Lower lobe of right lung (tissue), 2 donors: Measurements from ENCODE around the gene CD81. TPM values are rescaled to one million over a fixed set of nuclear protein-coding genes. Genes with fewer than 3 reads are reported as not detected.
A peak's percentile ranks its signal among the peaks of the same experiment; 100 is the strongest.

Experiments used
- ATAC-seq, 2 donors: fragments of 200-7000 bp; cut with Tn5 transposase; one replicate each; pipeline ENCODE4 v1.9.1; 2020 to 2022; ENCODE audit warnings: mild to moderate bottlenecking in 2 of 2, moderate library complexity in 2 of 2
- DNase-seq: peaks from one replicate; pipeline ENCODE4 v3.0.0-alpha.2; 2020
- H3K27ac ChIP-seq: fragments of 200-600 bp; one replicate; pipeline ENCODE4 v1.8.0; 2022
- H3K27me3 ChIP-seq: fragments of 200-600 bp; one replicate; pipeline ENCODE4 v1.8.0; 2022; ENCODE audit warnings: low read depth
- H3K36me3 ChIP-seq: fragments of 200-600 bp; one replicate; pipeline ENCODE4 v1.8.0; 2022; ENCODE audit warnings: mild to moderate bottlenecking
- H3K4me1 ChIP-seq: fragments of 200-600 bp; one replicate; pipeline ENCODE4 v1.8.0; 2022
- H3K4me3 ChIP-seq: fragments of 200-600 bp; one replicate; pipeline ENCODE4 v1.8.0; 2022; ENCODE audit warnings: mild to moderate bottlenecking
- H3K9me3 ChIP-seq: fragments of 200-600 bp; one replicate; pipeline ENCODE4 v1.8.0; 2022
- CTCF ChIP-seq: fragments of 200-600 bp; IDR thresholded peaks from one replicate; pipeline ENCODE4 v1.8.0; 2022; ENCODE audit warnings: antibody characterized with exemption, mild to moderate bottlenecking
- intact Hi-C: fragments of 100-400 bp; cut with DNase I; formaldehyde crosslinking; loops from one replicate; pipeline ENCODE4 v1.11.0; 2022
- total RNA-seq: library from RNA; stranded (reverse); fragmentation: NEBNext Ultra II Directional; extraction: Animal tissue kit (Norgen Biotek cat#: 25700); gene quantifications from one replicate; pipeline ENCODE4 v1.2.1, GENCODE V29; 2021
- donor health status: DM: no; HTN: yes; CAD: no; lungs with severe emphysema.

CD81 gene
- total RNA-seq, 1 donor from 2014 or later, result 850 TPM

GRCh38 chr11:2399488-2400068, 22.5 kb downstream of the CD81 start:
- intact Hi-C loops, result no loop called here
- TF ChIP-seq CTCF, result no peak
- Histone ChIP-seq H3K4me3 (peak overlapping the region; percentile 74), H3K27me3 (no peaks in the 10 kb centered on the region), H3K27ac (peak overlapping the region; percentile 99), H3K36me3 (peaks cover 65% of the 10 kb centered on the region), H3K9me3 (no peaks in the 10 kb centered on the region), H3K4me1 (peaks cover 28% of the 10 kb centered on the region)
- ATAC-seq, result peak; percentile 18 to 26
- DNase-seq, result no peak

GRCh38 chr11:2400069-2400761, 23.1 kb downstream of the CD81 start, which contains the start of gene TSSC4:
TSS of gene TSSC4 (plus strand) at chr11:2400750. CDS start at chr11:2402634, 1,884 bp downstream.
- peak; percentile 96 for TF ChIP-seq CTCF
- H3K9me3 ChIP-seq, result no peaks in the 10 kb centered on the region
- DNase-seq, result peak; percentile 100

GRCh38 chr11:2400762-2401435, 23.8 kb downstream of the CD81 start:
- Histone ChIP-seq H3K4me1 (peaks cover 28% of the 10 kb centered on the region), H3K27ac (peak overlapping the region; percentile 92), H3K4me3 (peak overlapping the region; percentile 98), H3K36me3 (peaks cover 52% of the 10 kb centered on the region), H3K9me3 (no peaks in the 10 kb centered on the region), H3K27me3 (no peaks in the 10 kb centered on the region)
- DNase-seq (no peak), ATAC-seq (peak; percentile 0 to 18)
- intact Hi-C loops, result no loop called here
- no peak for TF ChIP-seq CTCF

More at GRCh38 chr11:2400069-2400761, 23.1 kb downstream of the CD81 start, which contains the start of gene TSSC4:
- peaks cover 28% of the 10 kb centered on the region for H3K4me1 ChIP-seq
- peaks cover 59% of the 10 kb centered on the region for H3K36me3 ChIP-seq
- H3K4me3 ChIP-seq, result peak within 1 kb of the TSS; percentile 98
- peak within 1 kb of the TSS; percentile 99 for H3K27ac ChIP-seq
- intact Hi-C loops, result no loop called here
- ATAC-seq, result peak; percentile 94 to 95
- H3K27me3 ChIP-seq, result no peaks in the 10 kb centered on the region

GRCh38 chr11:2401436-2401984, 24.4 kb downstream of the CD81 start:
- Histone ChIP-seq H3K36me3 (peaks cover 46% of the 10 kb centered on the region), H3K27me3 (no peaks in the 10 kb centered on the region), H3K9me3 (no peaks in the 10 kb centered on the region), H3K4me3 (peak overlapping the region; percentile 98), H3K4me1 (peaks cover 28% of the 10 kb centered on the region), H3K27ac (peak overlapping the region; percentile 92)
- ATAC-seq (no peak), DNase-seq (no peak)
- intact Hi-C loops, result no loop called here
- no peak for TF ChIP-seq CTCF

GRCh38 chr11:2402106-2402505, 25.0 kb downstream of the CD81 start:
- H3K36me3 ChIP-seq, result peaks cover 40% of the 10 kb centered on the region
- H3K9me3 ChIP-seq, result no peaks in the 10 kb centered on the region
- TF ChIP-seq CTCF, result no peak
- DNase-seq, result no peak
- no peak overlapping the region for H3K27ac ChIP-seq
- H3K4me1 ChIP-seq, result peaks cover 28% of the 10 kb centered on the region
- ATAC-seq, result no peak
- peak overlapping the region; percentile 98 for H3K4me3 ChIP-seq
- no peaks in the 10 kb centered on the region for H3K27me3 ChIP-seq
- intact Hi-C loops, result no loop called here
